GM18502 (cell line): ENCODE measurements around the gene STAC2.

Source experiments
- ATAC-seq: cut with Tn5 transposase; IDR thresholded peaks from one replicate; pipeline ENCODE4 v1.9.1; 2021; ENCODE audit warnings: mild to moderate bottlenecking; ENCODE audit not compliant: unreplicated experiment, poor library complexity

Gene STAC2

DNA sequence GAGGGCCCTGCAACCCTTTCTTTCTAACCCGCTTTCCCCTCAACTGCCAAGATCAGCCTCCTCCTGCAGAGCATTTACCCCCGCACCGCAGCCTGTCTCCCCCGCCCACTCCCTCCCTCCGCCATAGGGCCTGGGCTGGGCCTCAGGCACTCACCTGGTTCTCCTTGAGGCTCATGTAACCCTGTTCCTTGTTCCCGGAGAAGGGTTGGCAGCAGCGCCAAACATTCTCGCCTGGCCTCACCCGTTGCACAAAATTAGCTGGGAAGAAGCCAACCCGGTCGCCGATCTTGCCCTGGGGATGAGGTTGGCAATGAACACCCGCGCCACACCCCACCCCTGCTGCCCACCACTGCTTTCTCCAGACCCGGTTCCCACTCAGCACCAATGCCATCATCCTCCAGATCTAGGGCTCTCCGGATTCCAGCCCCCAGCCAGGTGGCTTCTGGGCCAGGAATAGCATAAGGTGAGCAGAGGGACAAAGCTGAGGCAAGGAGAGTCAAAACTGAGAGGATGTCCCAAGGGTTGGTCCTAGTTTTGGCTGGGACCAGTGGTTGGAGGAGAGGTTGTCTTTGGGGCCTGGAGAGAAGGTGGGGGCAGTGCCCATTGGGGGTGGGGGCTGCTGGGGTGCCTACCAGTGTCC lies 12.8 kb downstream of the STAC2 start:
- no peak for ATAC-seq

DNA sequence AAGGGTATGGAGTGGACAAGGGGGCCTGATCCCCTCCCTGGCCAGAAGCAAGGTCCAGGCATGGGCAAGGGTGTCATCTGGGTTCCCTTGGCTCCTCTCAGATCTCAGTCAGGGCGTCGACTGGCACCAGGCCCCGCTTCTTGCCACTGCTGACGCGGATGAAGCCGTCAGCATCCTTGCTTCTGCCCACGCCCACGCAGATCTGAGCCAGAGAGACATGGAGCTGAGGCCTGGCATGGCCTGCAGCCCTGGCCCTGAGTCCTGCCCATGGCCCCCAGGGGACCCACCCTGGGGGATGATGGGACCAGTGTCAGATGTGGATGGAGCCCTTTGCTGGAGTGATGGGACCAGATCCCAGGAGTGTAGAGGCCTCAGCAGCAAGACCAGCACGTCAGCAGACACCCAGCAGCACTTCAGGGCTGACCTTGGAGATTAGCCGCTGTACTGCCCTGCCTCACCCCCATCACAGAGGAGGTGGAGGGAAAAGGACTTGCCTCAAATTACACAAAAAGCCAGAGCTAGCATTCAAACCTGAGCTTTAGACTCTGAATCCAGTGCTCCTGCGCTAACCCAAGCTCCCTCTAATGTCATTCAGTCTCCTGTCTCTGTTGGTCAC lies 13.4 kb downstream of the STAC2 start:
- no peak for ATAC-seq

DNA sequence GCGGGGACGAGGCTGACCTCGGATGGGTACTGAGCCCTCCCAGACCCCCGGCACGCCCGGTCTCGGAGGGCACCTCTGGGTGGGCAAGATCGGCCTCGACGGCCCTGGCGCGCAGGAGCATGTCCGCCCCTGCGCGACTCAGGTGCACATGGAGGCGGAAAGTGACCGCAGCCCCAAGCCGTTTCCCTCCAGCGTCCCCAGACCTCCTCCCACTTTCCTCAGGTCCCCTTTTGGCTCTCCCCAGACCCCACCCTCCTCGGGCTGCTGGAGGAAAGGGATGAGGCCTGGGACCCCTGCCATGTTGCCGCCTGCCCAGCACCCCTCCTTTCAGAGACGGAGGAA lies 15.7 kb downstream of the STAC2 start:
- ATAC-seq = no peak

DNA sequence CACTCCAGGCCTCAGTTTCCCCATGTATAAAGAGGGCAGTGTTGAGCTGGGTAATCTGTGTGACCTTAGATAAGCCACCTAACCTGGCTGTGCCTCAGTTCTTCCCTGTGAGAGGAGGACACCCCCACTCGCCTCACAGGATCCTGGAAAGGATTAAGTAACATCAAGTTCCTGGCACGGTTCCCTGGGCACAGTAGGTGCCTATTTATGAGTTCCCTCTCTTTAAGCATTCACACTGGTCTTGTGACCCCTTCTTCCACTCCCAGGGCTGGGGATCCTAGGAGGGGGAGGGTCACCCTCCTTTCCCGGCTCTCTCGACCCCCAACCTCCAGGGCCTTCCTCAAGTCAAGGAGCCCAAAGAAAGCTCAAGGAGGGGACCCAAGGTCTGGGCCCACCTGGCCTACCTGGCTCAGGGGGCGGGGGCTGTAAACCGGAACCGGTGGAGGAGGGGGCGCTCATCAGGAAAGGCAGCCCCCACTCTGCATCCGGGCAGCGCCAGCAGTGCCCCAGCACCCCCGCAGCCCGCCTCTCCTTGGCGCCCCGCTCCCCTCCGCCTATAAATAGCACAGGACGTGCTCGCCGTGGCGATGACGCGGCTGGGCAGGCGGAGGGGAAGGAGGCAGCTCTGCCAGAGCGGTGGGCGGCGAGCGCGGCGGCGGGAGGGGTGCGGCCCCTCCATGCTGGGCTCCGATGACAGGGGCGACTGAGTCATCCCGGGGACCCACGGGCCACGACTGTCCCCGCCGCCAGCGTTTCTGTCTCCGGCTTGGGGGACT lies 16.2 kb downstream of the STAC2 start:
- no peak for ATAC-seq

DNA sequence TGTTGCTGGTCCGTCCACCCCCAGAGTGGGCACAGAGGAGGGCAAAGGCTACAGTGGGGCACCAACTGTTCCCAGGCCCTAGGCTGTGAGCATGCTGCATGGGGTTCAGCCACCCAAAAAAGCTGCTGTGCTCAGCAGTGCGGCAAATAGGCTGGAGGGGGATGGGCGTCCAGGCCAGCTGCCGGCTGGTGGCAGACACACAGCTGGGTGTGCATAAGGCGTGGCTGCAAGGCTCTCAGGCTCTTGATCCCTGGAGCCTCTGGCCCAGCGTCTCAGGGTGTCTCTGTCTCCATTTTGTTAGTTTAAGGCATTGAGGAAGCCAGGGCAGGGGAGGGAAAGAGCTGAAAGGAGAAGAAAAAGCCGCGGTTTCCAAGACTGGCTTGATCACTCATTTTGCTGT lies 16.9 kb downstream of the STAC2 start:
- ATAC-seq = peak; percentile 52

DNA sequence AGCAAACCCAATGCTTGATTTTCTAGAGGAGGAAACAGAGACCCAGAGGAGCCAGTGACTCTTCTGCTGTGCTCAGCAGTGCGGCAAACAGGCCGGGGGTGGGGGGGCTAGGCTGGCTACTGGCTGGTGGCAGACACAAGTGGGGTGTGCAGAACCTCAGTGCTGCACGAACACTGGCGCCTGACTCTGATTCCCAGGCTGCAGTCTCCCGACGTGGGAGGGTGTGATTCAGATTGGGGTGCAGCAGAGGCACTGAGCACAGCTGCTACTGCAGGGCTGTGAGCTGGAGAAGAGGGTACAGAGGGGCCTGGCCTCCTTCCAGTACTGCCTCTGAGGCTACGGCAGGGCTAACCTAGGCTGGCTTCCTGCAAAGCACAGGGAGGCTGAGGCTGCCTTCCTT lies 17.6 kb downstream of the STAC2 start:
- ATAC-seq = no peak

DNA sequence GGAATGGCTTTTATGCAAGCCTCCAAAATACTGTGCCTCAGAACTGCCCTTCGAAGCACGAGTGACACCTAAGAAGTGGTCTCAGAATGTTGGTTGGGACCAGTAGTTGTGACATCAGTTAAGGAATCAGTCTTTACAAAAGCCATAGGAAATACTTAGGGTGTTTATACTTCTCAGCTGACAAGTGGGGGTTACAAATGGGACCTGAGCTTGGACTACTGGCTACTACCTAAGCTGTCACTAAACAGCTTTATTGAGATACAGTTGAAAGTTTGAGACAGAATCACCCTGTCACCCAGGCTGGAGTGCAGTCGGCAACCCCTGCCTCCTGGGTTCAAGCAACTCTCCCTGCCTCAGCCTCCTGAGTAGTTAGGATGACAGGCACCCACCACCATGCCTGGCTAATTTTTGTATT lies 20.6 kb downstream of the STAC2 start:
- ATAC-seq = no peak

DNA sequence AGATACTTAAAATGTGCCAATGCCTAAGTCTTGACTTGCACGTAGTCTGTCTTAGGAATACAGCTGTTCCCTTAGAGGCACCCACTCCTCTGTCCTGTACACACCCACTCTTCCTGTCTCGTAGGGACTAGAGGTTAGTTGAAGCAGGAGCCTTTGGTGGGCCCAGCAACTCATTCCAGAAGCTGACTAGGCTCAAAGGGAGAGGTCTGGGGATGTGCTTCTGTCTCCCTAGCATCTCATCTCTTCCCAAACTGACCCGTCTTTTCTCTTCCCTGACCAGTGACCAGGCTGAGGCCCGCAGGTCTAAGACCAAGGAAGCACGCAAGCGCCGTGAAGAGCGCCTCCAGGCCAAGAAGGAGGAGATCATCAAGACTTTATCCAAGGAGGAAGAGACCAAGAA lies 21.5 kb downstream of the STAC2 start:
- ATAC-seq = no peak

DNA sequence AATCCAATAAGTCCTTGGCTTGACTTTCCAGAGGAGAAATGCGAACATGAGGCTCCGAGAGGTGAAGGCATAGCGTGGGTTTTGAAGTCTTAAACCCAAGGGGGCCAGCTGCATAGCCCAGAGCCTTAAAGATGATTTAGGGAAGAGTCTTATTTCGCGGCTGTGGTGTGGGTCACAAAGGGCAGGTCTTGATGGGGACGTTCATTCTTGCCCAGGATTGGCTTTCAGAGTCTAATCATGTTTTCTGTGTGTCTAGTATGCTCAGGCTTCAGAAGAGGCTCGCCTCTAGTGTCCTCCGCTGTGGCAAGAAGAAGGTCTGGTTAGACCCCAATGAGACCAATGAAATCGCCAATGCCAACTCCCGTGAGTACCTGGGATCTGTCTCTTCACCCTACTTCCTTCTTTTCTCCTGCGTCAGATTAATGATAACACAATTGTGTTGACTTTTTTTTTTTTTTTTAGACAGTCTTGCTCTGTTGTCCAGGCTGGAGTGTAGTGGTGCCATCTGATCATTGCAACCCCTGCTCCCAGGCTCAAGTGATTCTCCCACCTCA lies 24.7 kb downstream of the STAC2 start:
- no peak for ATAC-seq

DNA sequence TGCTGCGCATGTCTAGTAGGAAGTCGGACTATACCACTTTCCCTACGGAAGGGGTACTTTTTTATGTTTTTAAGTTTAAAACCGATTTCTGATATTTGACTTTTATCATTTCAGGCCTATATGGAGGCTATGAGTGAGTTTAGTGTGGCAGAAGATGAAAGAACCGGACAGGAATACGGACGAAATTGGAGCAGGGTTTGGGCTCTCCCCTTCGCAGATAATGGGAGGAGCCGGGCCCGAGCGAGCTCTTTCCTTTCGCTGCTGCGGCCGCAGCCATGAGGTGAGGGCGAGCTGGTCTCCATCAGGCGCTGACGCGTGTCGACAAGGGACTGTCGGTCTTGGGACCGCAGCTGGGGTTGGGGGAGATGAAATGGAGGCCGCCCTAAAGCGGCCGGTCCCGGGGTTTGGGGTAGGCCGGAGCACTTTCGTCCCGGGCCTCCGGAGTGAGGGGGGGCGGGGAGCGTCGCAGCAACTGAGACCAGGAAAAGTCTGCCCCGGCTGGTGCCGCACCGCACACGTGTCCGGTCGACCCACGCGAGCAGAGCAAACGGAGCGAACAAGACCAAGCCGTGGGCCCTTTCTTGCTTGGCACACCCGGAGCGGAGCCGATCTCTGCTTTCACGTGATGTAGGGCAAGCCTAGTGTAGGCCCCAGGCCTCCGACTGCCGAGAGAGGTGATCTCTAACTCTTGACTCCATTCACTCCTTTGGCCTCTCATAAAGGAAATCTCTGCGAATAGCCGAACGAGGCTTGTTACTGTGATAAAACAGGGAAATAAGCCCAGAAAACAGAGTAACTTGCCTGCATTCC lies 25.5 kb downstream of the STAC2 start, which contains the start of gene RPL19:
Gene RPL19, plus strand, starts transcription at position 214 of the 810 bp plus-strand sequence. Its CDS starts 62 bp downstream, at position 276.
- peak; percentile 60 for ATAC-seq

DNA sequence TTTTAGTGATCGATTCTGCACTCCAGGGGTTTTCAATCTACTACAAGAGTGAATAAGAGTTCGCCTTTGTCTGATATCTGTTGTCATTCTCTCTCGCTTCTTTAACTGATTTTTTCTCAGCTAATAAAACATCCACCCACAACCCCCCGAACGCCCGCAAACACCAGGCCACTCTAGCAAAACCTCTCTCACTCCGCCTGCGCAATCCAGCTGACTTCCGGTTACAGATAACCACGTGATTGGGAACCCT lies 26.0 kb downstream of the STAC2 start:
- peak; percentile 66 for ATAC-seq

DNA sequence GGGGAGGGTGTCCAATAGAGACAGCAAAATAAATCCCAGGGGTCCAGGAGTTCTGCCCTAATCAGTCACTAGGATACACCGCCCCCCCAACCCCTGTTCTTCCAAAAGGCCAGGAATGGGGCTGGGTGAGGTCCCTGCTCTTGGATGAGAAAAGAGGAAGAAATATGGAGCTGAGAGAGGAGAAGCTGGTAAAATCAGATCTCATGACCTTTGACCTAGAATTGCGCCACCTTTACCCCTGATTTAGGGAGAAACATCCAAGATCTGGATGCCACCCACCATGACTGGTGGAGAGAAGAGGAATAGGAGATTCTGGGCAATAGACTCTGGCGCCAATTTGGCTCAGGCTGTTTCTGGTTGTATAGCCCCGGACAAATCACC lies 27.6 kb downstream of the STAC2 start:
- no peak for ATAC-seq

DNA sequence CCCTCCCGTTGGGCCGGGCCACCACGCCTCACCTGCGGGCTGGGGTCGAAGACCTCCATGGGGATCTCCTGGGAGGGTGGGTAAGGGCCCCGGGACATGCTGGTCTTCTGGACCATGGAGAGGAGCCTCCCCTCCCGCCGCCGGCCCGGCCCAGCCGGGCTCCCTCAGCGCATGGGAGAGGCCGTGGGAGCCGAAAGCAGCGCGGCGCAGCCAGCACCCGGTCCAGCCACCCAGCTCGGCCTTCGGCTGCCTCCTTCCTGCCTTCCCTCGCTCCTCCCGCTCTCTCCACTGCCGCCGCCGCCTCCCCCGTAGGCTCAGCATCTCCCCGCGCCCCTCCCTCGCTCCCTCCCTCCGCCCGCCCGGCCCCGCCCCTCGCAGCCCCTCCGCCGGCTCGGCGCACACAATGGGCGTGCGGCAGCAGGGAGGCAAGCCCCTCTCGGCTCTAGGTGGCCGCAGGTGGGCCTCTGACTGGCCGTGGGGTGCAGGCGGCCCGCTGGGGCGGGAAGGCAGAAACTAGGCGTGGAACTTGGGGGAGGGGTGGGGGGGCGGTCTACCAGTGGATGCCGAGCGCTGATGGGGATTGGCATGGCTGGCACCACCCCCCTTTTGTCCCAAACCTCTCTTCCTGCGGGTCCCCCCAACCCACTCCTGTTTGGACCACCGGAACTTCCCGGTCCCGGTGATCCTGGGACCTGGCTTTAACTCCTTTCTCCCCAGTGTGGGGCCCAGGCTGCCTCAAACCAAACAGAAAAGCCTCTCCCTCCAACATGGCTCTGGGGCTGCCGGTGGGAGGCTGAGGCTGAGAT lies 28.2 kb downstream of the STAC2 start, which contains the start of gene CACNB1:
Gene CACNB1, minus strand, starts transcription at position 290 of the 806 bp plus-strand sequence. Its CDS starts 174 bp downstream, at position 116.
- ATAC-seq = no peak

DNA sequence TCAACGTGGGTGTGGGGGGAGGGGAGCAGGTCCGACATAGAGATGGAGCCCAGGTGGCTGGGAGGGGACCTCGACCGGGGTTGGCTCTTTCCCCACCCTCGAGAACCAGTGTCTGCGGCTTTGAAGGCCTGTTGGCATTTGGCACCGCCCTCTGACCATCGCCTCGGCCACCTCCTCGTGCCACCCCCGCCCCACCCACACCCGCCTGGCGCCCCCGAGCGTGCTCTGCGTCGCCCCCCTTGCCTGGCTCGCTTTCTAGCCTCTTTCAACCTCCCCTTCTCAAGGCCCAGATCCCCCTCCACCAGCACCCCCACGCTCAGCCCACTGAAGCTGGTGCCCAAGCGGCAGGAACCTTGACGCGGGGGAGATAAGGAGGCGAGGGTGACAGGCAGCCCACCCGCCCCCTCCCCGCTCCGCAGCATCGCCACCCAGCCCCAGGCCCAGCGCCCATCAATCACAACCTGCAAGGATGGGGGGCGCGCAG lies 28.9 kb downstream of the STAC2 start:
- ATAC-seq = no peak

DNA sequence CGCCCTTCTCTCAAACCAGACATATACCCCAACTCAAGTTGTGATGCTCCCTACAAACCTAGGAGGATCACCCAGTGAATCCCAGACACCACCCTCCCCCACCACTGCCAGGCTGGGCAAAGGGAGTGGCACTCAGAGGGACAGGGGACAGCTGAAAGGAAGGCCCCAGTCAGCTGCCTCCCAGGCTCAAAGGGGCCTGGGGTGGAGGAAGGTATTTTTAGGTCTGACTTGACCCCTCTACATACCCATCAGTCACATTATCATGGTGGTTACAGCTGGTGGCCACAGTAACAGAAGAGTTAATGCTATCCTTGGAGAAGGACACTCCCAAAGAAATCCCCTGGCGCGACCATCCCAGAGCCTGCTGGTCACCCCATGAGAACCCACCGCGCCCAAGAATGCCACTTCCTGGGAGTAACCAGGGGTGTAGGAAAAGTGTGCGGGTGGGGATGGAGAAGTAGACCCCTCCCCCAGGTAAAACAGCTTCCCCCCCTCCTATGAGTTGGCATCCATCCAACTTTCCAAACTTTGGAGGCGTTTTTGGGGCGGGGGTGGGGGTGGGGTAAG lies 29.4 kb downstream of the STAC2 start:
- ATAC-seq = no peak

DNA sequence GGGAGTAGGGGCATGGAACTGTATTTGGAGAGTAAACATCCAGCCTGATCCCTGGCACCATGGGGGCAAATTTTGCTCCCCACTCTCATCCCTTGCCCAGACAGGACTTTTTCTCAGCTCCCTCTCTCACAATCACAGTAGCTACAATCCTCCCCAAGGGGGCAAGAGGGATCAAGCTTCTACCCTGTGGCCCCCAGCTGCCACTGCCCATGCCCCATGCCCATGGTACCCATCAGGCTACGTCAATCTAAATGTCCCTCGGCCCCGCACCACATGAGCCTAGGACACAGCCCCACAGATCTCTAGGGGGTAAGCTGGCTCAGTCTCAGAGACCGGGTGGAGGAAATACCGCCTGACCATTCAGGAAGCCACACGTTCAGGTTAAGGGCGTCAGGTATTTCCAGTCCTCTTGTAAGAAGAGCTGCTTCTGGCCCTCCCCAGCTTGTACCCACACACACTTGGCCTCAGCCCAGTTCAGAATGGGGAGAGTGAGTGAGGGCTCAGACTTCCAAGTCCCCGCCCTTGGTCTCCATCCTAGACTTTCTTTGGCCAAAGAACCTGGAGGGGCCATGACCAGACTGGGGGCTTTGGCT lies 30.1 kb downstream of the STAC2 start:
- ATAC-seq = no peak

DNA sequence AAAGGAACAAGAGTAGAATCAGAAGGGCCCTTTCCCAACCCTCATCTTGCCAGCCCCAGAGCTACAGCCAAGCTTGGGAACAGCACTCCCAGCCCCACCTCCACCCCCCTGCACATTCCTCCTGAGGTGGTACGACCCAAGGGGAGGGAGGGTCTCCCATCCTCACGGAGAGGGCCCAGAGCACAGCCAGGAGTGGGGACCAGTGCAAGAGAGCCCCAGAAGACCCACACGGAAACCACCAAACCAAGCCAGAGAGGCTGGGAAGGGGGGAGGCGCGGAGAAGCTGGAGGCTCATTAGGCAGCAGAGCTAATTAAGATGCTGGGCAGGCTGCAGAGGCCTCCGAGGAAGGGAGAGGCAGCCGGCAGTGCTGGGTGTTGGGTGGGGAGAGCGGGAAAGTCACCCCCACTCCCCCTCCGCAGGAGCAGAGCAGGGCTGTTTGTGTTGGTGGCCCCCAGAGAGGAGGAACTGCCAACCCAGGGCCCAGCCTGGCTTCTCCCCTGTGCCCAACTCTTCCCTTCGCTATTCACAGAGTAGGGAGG lies 30.7 kb downstream of the STAC2 start:
- ATAC-seq = no peak

DNA sequence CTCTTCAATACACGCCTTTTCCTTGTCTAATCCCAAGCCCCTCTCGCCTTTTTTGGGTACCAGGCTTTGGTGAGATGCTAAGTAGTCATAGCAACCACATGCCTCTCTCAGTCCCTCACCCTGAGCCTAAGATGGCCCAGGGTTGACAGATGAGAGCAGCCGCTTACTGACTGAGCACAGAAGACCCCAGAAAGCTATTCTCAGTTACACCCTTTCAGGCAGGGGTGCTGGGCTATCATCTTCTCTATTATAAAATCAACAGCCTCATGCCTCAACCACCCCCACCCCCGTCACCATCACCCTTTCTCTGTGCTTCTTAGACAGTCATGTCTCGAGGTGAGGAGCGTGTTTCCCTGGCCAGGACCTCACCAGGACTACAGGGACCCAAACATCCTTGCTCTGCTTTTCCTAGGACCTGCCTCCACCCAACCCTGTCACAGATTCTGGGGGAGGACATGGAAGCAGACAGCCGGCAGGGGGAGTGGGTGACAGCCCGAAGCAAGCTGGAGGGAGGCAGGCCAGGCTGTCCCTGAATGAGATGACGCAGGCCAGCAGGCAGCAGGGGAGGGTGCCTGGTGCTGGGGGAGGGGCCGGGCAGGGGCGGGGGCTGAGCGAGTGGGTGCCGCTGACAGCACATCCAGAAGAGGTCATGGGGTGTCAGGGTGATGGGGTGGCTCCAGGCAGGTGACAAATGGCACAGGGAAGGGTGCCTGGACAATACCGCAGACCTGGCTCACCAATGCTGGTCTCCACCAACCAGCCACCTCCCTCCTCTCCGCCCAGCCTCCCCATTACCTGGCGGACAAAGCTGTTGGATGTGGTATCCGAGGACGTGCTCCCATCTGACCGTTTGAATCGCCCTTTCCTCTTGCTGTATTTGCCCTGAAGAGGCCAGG lies 31.4 kb downstream of the STAC2 start:
- ATAC-seq = no peak
